ENCODE measurements around the gene TP53BP1. TPM values are rescaled to one million over a fixed set of nuclear protein-coding genes. Genes with fewer than 3 reads are reported as not detected.

Gene TP53BP1
- total RNA-seq, 1 experiment from 2014 or later: 54.1 TPM

DNA sequence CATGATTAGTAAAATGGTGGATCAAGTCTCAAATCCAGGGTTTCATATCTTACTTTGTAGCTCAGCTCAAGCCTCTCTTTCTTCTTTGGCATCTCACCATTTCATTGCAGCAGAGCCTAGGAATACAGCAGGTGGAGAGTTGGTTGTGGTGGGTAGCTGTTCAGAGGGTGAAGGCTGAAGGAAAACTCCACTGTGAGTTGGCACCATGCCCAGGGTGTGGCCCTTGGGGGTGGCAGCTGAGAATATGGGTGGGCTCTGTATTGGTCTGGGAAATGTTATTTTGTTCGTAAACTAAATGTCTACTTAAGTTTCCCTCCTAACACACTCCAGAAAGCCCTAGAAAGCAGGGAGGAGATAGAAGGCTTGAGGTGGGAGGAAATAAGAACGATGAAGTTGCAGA is 22.8 kb upstream of the TP53BP1 start:
- no peaks in the 10 kb centered on the region for H3K9me3 ChIP-seq (ENCODE audit: control insufficient read depth in 1 of 2, insufficient read depth in 1 of 2, low read depth in 1 of 2, low read length in 2 of 2)
- H3K4me1 ChIP-seq (ENCODE audit: control insufficient read depth in 1 of 2, insufficient read depth in 2 of 2, low read length in 2 of 2): peaks cover 12 to 19% of the 10 kb centered on the region in 2 experiments
- ChIA-PET CTCF (interaction anchor here (2.2 kb wide), 1 partner anchor 26 kb away, joined by 7 read pairs; no protein-coding TSS in a partner anchor), POLR2A (no interaction called here), RAD21 (ENCODE audit: low non-redundant PET in 1 of 2, low total read pairs in 2 of 2, uncharacterized antibody in 2 of 2, unreplicated experiment in 2 of 2) (no interaction called here)
- no peaks in the 10 kb centered on the region for H3K27me3 ChIP-seq (ENCODE audit: insufficient read depth, low read length)
- no peak overlapping the region for H3K27ac ChIP-seq (ENCODE audit: low read depth, low read length)
- no peak overlapping the region for H3K9ac ChIP-seq (ENCODE audit: low read length)
- H3K4me2 ChIP-seq (ENCODE audit: low read length): no peak overlapping the region
- DNase-seq (ENCODE audit: low read depth, low spot score) (no peak), ATAC-seq (no peak)
- H3K4me3 ChIP-seq (replicated peaks in 1 of 2; ENCODE audit: low read depth in 1 of 2, low read length in 2 of 2): no peak overlapping the region
- BruUV-seq (replicated peaks): no TSS peak
- TF ChIP-seq POLR2AphosphoS5 (IDR thresholded peaks at IDR 0.05; ENCODE audit: low read depth, low read length): no peak
- no peak for TF ChIP-seq ZFX (IDR thresholded peaks at IDR 0.05)
- no peaks in the 10 kb centered on the region for H3K9me2 ChIP-seq (ENCODE audit: insufficient read depth)
- H3K79me2 ChIP-seq (ENCODE audit: insufficient read depth, low read length): no peaks in the 10 kb centered on the region
- H2AFZ ChIP-seq (ENCODE audit: low read depth, low read length, poor library complexity, severe bottlenecking): no peak overlapping the region
- no peaks in the 10 kb centered on the region for H4K20me1 ChIP-seq (ENCODE audit: insufficient read depth)
- intact Hi-C loops (cut with micrococcal nuclease): no loop called here
- no peaks in the 10 kb centered on the region for H3K36me3 ChIP-seq (ENCODE audit: control insufficient read depth in 1 of 2, insufficient read depth in 2 of 2, low read length in 2 of 2)

DNA sequence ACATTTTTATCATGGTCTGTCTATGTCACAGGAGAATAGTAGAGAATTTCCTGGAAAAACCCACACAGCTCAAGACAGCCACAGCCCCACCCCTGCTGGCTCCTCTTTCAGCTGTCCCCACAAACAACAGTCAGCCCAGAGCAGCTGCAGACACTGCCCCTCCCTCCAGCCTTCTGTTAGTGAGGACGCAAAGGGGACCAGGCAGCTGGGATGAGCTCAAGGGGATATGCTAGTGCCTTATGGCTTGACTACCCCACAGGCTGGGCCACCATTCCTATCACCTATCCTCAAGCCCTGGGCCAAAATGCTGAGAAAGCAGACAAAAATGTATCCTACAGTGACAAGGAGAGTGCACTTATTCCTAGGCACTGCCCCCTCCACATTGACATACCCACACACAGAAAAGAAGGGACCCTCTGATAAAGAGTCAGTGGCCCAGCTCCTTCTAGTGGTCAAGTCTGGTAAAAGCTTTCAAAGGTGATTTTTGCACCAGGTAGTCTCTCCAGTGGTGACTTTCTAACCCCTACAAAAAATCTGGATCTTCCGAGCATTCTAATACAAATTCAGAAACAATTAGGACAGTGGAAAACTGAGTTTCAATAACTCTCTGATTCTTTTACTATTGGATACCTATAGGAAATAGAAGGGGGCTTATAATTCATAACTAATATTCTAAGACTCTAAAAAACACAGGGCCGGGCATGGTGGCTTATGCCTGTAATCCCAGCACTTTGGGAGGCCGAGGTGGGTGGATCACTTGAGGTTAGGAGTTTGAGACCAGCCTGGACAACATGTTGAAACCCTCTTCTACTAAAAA is 21.5 kb upstream of the TP53BP1 start:
- intact Hi-C loops (cut with micrococcal nuclease): no loop called here
- DNase-seq (ENCODE audit: low read depth, low spot score) (no peak), ATAC-seq (no peak)
- Histone ChIP-seq H3K9me3 (ENCODE audit: control insufficient read depth in 1 of 2, insufficient read depth in 1 of 2, low read depth in 1 of 2, low read length in 2 of 2) (no peaks in the 10 kb centered on the region), H3K4me3 (replicated peaks in 1 of 2; ENCODE audit: low read depth in 1 of 2, low read length in 2 of 2) (no peak overlapping the region), H3K4me1 (ENCODE audit: control insufficient read depth in 1 of 2, insufficient read depth in 2 of 2, low read length in 2 of 2) (peaks cover 18 to 29% of the 10 kb centered on the region in 2 experiments), H3K27ac (ENCODE audit: low read depth, low read length) (no peak overlapping the region), H4K20me1 (ENCODE audit: insufficient read depth) (no peaks in the 10 kb centered on the region), H2AFZ (ENCODE audit: low read depth, low read length, poor library complexity, severe bottlenecking) (no peak overlapping the region), H3K36me3 (ENCODE audit: control insufficient read depth in 1 of 2, insufficient read depth in 2 of 2, low read length in 2 of 2) (no peaks in the 10 kb centered on the region), H3K9me2 (ENCODE audit: insufficient read depth) (no peaks in the 10 kb centered on the region), H3K79me2 (ENCODE audit: insufficient read depth, low read length) (no peaks in the 10 kb centered on the region), H3K9ac (ENCODE audit: low read length) (no peak overlapping the region), H3K27me3 (ENCODE audit: insufficient read depth, low read length) (no peaks in the 10 kb centered on the region), H3K4me2 (ENCODE audit: low read length) (no peak overlapping the region)
- ChIA-PET POLR2A (interaction anchor here (0.6 kb wide), 1 partner anchor 32 kb away, joined by 3 read pairs; no protein-coding TSS in a partner anchor), CTCF (interaction anchor here (0.7 to 2.2 kb wide), 11 partner anchors 8 to 73 kb away, joined by 3 to 8 read pairs (median 4); no protein-coding TSS in a partner anchor), RAD21 (ENCODE audit: low non-redundant PET in 1 of 2, low total read pairs in 2 of 2, uncharacterized antibody in 2 of 2, unreplicated experiment in 2 of 2) (interaction anchor here in 1 of 2 experiments (1.4 kb wide), 1 partner anchor 74 kb away, joined by 5 read pairs; no protein-coding TSS in a partner anchor)
- no TSS peak for BruUV-seq (replicated peaks)
- peak; percentile 63 for TF ChIP-seq RAD21 (IDR thresholded peaks at IDR 0.05; ENCODE audit: low read depth)
- TF ChIP-seq, protein P1, sequence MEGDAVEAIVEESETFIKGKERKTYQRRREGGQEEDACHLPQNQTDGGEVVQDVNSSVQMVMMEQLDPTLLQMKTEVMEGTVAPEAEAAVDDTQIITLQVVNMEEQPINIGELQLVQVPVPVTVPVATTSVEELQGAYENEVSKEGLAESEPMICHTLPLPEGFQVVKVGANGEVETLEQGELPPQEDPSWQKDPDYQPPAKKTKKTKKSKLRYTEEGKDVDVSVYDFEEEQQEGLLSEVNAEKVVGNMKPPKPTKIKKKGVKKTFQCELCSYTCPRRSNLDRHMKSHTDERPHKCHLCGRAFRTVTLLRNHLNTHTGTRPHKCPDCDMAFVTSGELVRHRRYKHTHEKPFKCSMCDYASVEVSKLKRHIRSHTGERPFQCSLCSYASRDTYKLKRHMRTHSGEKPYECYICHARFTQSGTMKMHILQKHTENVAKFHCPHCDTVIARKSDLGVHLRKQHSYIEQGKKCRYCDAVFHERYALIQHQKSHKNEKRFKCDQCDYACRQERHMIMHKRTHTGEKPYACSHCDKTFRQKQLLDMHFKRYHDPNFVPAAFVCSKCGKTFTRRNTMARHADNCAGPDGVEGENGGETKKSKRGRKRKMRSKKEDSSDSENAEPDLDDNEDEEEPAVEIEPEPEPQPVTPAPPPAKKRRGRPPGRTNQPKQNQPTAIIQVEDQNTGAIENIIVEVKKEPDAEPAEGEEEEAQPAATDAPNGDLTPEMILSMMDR (IDR thresholded peaks at IDR 0.05 in 2 of 3, conservative IDR thresholded peaks at IDR 0.05 in 1 of 3; ENCODE audit: borderline replicate concordance in 1 of 3, insufficient read depth in 1 of 3, low read depth in 2 of 3, low read length in 2 of 3): peak; percentile 42 to 72 (median 70); a peak in 5 of 6 replicates
- TF ChIP-seq, protein P2, sequence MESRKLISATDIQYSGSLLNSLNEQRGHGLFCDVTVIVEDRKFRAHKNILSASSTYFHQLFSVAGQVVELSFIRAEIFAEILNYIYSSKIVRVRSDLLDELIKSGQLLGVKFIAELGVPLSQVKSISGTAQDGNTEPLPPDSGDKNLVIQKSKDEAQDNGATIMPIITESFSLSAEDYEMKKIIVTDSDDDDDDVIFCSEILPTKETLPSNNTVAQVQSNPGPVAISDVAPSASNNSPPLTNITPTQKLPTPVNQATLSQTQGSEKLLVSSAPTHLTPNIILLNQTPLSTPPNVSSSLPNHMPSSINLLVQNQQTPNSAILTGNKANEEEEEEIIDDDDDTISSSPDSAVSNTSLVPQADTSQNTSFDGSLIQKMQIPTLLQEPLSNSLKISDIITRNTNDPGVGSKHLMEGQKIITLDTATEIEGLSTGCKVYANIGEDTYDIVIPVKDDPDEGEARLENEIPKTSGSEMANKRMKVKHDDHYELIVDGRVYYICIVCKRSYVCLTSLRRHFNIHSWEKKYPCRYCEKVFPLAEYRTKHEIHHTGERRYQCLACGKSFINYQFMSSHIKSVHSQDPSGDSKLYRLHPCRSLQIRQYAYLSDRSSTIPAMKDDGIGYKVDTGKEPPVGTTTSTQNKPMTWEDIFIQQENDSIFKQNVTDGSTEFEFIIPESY (IDR thresholded peaks at IDR 0.05; ENCODE audit: extremely low read depth, insufficient replicate concordance, low read length): no peak

All from HCT116 (cell line).